HG03439 (cell line): ENCODE measurements around the gene WRNIP1.

Experiments
- ATAC-seq: cut with Tn5 transposase; IDR thresholded peaks from one replicate; pipeline ENCODE4 v1.9.1; 2021; ENCODE audit warnings: mild to moderate bottlenecking, moderate library complexity; ENCODE audit not compliant: unreplicated experiment

Gene WRNIP1

GRCh38 chr6:2740581-2740980 is 24.6 kb upstream of the WRNIP1 start:
- no peak for ATAC-seq

GRCh38 chr6:2741756-2742155 is 23.4 kb upstream of the WRNIP1 start:
- no peak for ATAC-seq

GRCh38 chr6:2743280-2744208 is 21.6 kb upstream of the WRNIP1 start:
- no peak for ATAC-seq

GRCh38 chr6:2744209-2744771 is 20.9 kb upstream of the WRNIP1 start:
- ATAC-seq: no peak

GRCh38 chr6:2744778-2745177 is 20.4 kb upstream of the WRNIP1 start:
- ATAC-seq: no peak

GRCh38 chr6:2745246-2745645 is 19.9 kb upstream of the WRNIP1 start:
- no peak for ATAC-seq

GRCh38 chr6:2746557-2747061 is 18.6 kb upstream of the WRNIP1 start:
- no peak for ATAC-seq

GRCh38 chr6:2748183-2748582 is 17.0 kb upstream of the WRNIP1 start:
- no peak for ATAC-seq

- ATAC-seq: no peak
Measured at GRCh38 chr6:2749969-2750600, 15.1 kb upstream of the WRNIP1 start.

- ATAC-seq: no peak
Measured at GRCh38 chr6:2750832-2751231, 14.4 kb upstream of the WRNIP1 start, which contains the start of gene MYLK4. MYLK4 (minus strand) TSS chr6:2750922; CDS start chr6:2749294, 1,628 bp downstream.

GRCh38 chr6:2751871-2752270 is 13.3 kb upstream of the WRNIP1 start:
- no peak for ATAC-seq

GRCh38 chr6:2752477-2753109 is 12.6 kb upstream of the WRNIP1 start:
- no peak for ATAC-seq

GRCh38 chr6:2753110-2753489 is 12.1 kb upstream of the WRNIP1 start:
- no peak for ATAC-seq

- no peak for ATAC-seq
Measured at GRCh38 chr6:2753743-2754142, 11.4 kb upstream of the WRNIP1 start.

- no peak for ATAC-seq
Measured at GRCh38 chr6:2754393-2754792, 10.8 kb upstream of the WRNIP1 start.

GRCh38 chr6:2754911-2755310 is 10.3 kb upstream of the WRNIP1 start:
- no peak for ATAC-seq

- no peak for ATAC-seq
Measured at GRCh38 chr6:2755456-2755855, 9.7 kb upstream of the WRNIP1 start.

GRCh38 chr6:2756241-2756640 is 9.0 kb upstream of the WRNIP1 start:
- no peak for ATAC-seq

- no peak for ATAC-seq
Measured at GRCh38 chr6:2756687-2757224, 8.4 kb upstream of the WRNIP1 start.

- no peak for ATAC-seq
Measured at GRCh38 chr6:2758980-2759379, 6.2 kb upstream of the WRNIP1 start.
